HepG2 (cell line): Measurements from ENCODE around the gene TSEN54. TPM values are rescaled to one million over a fixed set of nuclear protein-coding genes. Genes with fewer than 3 reads are reported as not detected.

Experiments
- ATF5 ChIP-seq: sonication (generic); formaldehyde crosslinking; IDR thresholded peaks from 2 replicates; pipeline ENCODE4 v1.4.0; 2020; ENCODE audit warnings: mild to moderate bottlenecking, low read depth, missing genetic modification reagents
- CSRNP1 ChIP-seq: sonication (generic); formaldehyde crosslinking; IDR thresholded peaks from 2 replicates; pipeline ENCODE4 v1.8.1; 2023; ENCODE audit warnings: mild to moderate bottlenecking, missing genetic modification reagents
- DBP ChIP-seq: sonication (generic); formaldehyde crosslinking; IDR thresholded peaks from 2 replicates; pipeline ENCODE4 v1.4.0; 2020; ENCODE audit warnings: missing genetic modification reagents; ENCODE audit errors: not compliant biosample characterization
- ELF4 ChIP-seq: sonication (generic); formaldehyde crosslinking; IDR thresholded peaks from 2 replicates; pipeline ENCODE4 v1.5.0; 2020; ENCODE audit warnings: missing genetic modification reagents, mild to moderate bottlenecking, moderate library complexity, borderline replicate concordance
- GFI1 ChIP-seq: sonication (generic); formaldehyde crosslinking; IDR thresholded peaks from 2 replicates; pipeline ENCODE4 v1.5.0; 2020; ENCODE audit warnings: missing genetic modification reagents, mild to moderate bottlenecking, borderline replicate concordance
- HNF1A ChIP-seq, 2 experiments: sonication (generic) in 1 of 2; formaldehyde crosslinking in 1 of 2; IDR thresholded peaks; 2 replicates each; pipeline versions ENCODE4 v1.4.0 to v1.6.1; 2016 to 2020; ENCODE audit warnings: borderline replicate concordance in 1 of 2, low read depth in 1 of 2, mild to moderate bottlenecking in 1 of 2, missing genetic modification reagents in 1 of 2
- MAFG ChIP-seq: sonication (generic); formaldehyde crosslinking; IDR thresholded peaks from 2 replicates; pipeline ENCODE4 v1.5.1; 2020; ENCODE audit warnings: mild to moderate bottlenecking, missing genetic modification reagents
- MAFK ChIP-seq, 2 experiments: IDR thresholded peaks in 1 of 2; conservative IDR thresholded peaks in 1 of 2; 2 replicates each; pipeline ENCODE4 v1.6.1; 2011; ENCODE audit warnings: improper control_type of control experiment in 2 of 2, low read length in 2 of 2
- MTA1 ChIP-seq: sonication (generic); formaldehyde crosslinking; IDR thresholded peaks from 2 replicates; pipeline ENCODE4 v1.4.0; 2020; ENCODE audit warnings: missing genetic modification reagents, mild to moderate bottlenecking, borderline replicate concordance
- NFE2L1 ChIP-seq: sonication (generic); formaldehyde crosslinking; IDR thresholded peaks from 2 replicates; pipeline ENCODE4 v1.4.0; 2020; ENCODE audit warnings: missing genetic modification reagents, mild to moderate bottlenecking, borderline replicate concordance
- WIZ ChIP-seq: sonication (generic); formaldehyde crosslinking; IDR thresholded peaks from 2 replicates; pipeline ENCODE4 v1.5.1; 2020; ENCODE audit warnings: mild to moderate bottlenecking, missing genetic modification reagents
- ZBTB21 ChIP-seq: sonication (generic); formaldehyde crosslinking; IDR thresholded peaks from 2 replicates; pipeline ENCODE4 v1.4.0; 2020; ENCODE audit warnings: missing genetic modification reagents
- ZNF280D ChIP-seq: sonication (generic); formaldehyde crosslinking; IDR thresholded peaks from 2 replicates; pipeline ENCODE4 v1.5.1; 2020; ENCODE audit warnings: mild to moderate bottlenecking, missing genetic modification reagents
- ZNF329 ChIP-seq: sonication (generic); formaldehyde crosslinking; IDR thresholded peaks from 2 replicates; pipeline ENCODE4 v1.9.0; 2021; ENCODE audit warnings: low read depth, mild to moderate bottlenecking, missing genetic modification reagents
- ZNF333 ChIP-seq: sonication (generic); formaldehyde crosslinking; IDR thresholded peaks from 2 replicates; pipeline ENCODE4 v1.4.0; 2020; ENCODE audit warnings: mild to moderate bottlenecking, missing genetic modification reagents, borderline replicate concordance
- ZNF672 ChIP-seq: sonication (generic); formaldehyde crosslinking; IDR thresholded peaks from 2 replicates; pipeline ENCODE4 v1.8.1; 2022; ENCODE audit warnings: missing genetic modification reagents
- ZNF781 ChIP-seq: sonication (generic); formaldehyde crosslinking; IDR thresholded peaks from 2 replicates; pipeline ENCODE4 v1.5.1; 2020; ENCODE audit warnings: borderline replicate concordance, mild to moderate bottlenecking, missing genetic modification reagents; ENCODE audit errors: not compliant biosample characterization
- ZNF782 ChIP-seq: sonication (generic); formaldehyde crosslinking; IDR thresholded peaks from 2 replicates; pipeline ENCODE4 v1.4.0; 2020; ENCODE audit warnings: missing genetic modification reagents, mild to moderate bottlenecking, borderline replicate concordance
- polyA plus RNA-seq, 8 experiments: library from polyadenylated mRNA; depleted of rRNA in 3 of 8; stranded (reverse) in 7 of 8; unstranded in 1 of 8; fragments of >200 nt; fragmentation: Illumina TruSeq in 4 of 8; extraction: Trizol in 4 of 8; gene quantifications; 2 replicates each; pipeline versions ENCODE4 v1.2.1 to v1.2.3, GENCODE V29; 2011 to 2016; ENCODE audit warnings: low read depth in 4 of 8, missing spikeins in 1 of 8, mixed read lengths in 1 of 8; ENCODE audit not compliant: insufficient read depth in 1 of 8
- total RNA-seq, 5 experiments: library from RNA; depleted of rRNA; stranded (reverse); fragments of >200 nt; fragmentation: Illumina TruSeq; extraction: Trizol; gene quantifications; 2 replicates each; pipeline ENCODE4 v1.2.3, GENCODE V29; 2016; ENCODE audit warnings: low read depth in 1 of 5

The TSEN54 gene
- total and polyA plus RNA-seq, 2 of the 13 experiments (the other 11 are each of a cell fraction or from before 2014, with no cell fraction given): 62.9 to 63.3 TPM

GRCh38 chr17:75516255-75516618 is at the start of gene TSEN54 (continued):
- no peak for TF ChIP-seq MAFK (conservative IDR thresholded peaks at IDR 0.05 in 1 of 2, IDR thresholded peaks at IDR 0.05 in 1 of 2; ENCODE audit: low read length in 2 of 2)
- TF ChIP-seq DBP (CRISPR knock-in tag): no peak
- TF ChIP-seq ZBTB21 (CRISPR knock-in tag): no peak
- no peak for TF ChIP-seq ATF5 (CRISPR knock-in tag)
- TF ChIP-seq MTA1: no peak; the same call in 1 of the 2 replicates
- TF ChIP-seq ZNF782 (CRISPR knock-in tag): no peak
- 0 out of 2 replicates have a peak, but pooled peaks have one; percentile 8 for TF ChIP-seq ZNF280D (CRISPR knock-in tag)
- TF ChIP-seq NFE2L1 (CRISPR knock-in tag): no peak
- TF ChIP-seq ELF4 (CRISPR knock-in tag): peak; percentile 12; the same call in 1 of the 2 replicates
- TF ChIP-seq ZNF672 (CRISPR knock-in tag): peak; percentile 84
- no peak for TF ChIP-seq MAFG (CRISPR knock-in tag)
- TF ChIP-seq WIZ (CRISPR knock-in tag): no peak; the same call in 1 of the 2 replicates
- no peak for TF ChIP-seq GFI1 (CRISPR knock-in tag)
- peak; percentile 19; the same call in 1 of the 2 replicates for TF ChIP-seq ZNF329 (CRISPR knock-in tag)
- no peak; the same call in 1 of the 2 replicates for TF ChIP-seq HNF1A (IDR thresholded peaks at IDR 0.05; ENCODE audit: low read depth)
- no peak for TF ChIP-seq HNF1A (CRISPR knock-in tag; IDR thresholded peaks at IDR 0.05; ENCODE audit: borderline replicate concordance)
- TF ChIP-seq ZNF781 (CRISPR knock-in tag): no peak
- TF ChIP-seq ZNF333 (CRISPR knock-in tag): no peak
- peak; percentile 18; the same call in 1 of the 2 replicates for TF ChIP-seq CSRNP1
